OCI-LY7 (cell line): Measurements from ENCODE around the gene LAMP5.

Source experiments
- CTCF ChIP-seq: fragments of 200-600 bp; sonication (generic); conservative IDR thresholded peaks from 2 replicates; pipeline ENCODE4 v1.5.1; 2014; ENCODE audit warnings: mild to moderate bottlenecking, antibody characterized with exemption, low read length, moderate library complexity, mixed read lengths
- EZH2phosphoT487 ChIP-seq: fragments of 200-600 bp; sonication (generic); IDR thresholded peaks from 2 replicates; pipeline ENCODE4 v1.6.1; 2018; ENCODE audit warnings: low read depth, borderline replicate concordance, mild to moderate bottlenecking, mixed run types, antibody characterized with exemption, low read length, moderate library complexity, mixed read lengths

- no peak for TF ChIP-seq EZH2phosphoT487
- TF ChIP-seq CTCF, result no peak
These were observed 28.6 kb upstream of the LAMP5 start for GRCh38 chr20:9485614-9486340.
